Camera-type eye (tissue), 1 donor: Measurements from ENCODE around the gene SAMM50. TPM values are rescaled to one million over a fixed set of nuclear protein-coding genes. Genes with fewer than 3 reads are reported as not detected.

Source experiments
- total RNA-seq: library from RNA; depleted of rRNA; stranded (reverse); fragments of >200 nt; gene quantifications from one replicate; pipeline ENCODE4 v1.2.3, GENCODE V29; 2014

Gene SAMM50
- 47.9 TPM for total RNA-seq

DNA sequence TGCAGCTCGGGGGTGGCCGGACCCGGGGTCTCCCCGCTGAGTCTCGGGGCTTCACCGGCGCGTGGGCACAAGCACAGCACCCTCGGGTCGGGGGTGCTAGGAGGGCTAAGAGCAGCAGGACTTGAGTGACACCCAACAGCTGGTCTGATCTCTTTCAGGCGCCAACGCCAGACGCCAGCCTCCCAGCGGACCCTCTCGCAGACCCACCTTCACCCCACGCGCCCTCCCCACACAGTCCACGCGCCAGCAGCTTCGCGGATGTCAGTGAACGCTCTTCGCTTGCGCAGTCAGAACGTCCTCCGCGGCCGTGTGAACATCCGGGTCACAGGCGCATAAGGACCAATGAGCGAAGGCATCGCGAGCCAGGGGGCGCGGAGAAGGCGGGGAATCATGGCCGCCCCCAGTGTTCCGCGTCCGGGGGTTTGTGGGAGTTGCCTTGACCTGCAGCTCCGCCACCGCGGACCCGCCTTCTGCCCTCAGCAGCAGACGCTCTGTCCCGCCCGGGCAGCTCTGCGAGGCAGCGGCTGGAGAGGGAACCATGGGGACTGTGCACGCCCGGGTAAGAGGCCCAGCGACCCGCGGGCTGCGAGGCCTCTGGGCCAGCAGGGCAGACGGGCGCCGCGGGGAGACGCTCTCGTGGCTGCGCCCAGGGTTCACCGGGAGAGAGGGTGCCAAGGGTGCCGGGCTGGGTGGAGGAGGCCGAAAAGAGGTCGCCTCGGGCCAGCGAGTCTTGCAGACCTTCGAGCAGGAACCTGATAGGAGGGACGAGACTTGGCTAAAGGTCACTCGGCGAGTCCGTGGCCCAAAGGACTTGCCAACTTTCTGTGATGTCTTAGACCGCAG, at the start of gene SAMM50:
Gene SAMM50 (plus strand): TSS at position 403 of the 843 bp plus-strand sequence. CDS start 136 bp downstream, at position 539.

DNA sequence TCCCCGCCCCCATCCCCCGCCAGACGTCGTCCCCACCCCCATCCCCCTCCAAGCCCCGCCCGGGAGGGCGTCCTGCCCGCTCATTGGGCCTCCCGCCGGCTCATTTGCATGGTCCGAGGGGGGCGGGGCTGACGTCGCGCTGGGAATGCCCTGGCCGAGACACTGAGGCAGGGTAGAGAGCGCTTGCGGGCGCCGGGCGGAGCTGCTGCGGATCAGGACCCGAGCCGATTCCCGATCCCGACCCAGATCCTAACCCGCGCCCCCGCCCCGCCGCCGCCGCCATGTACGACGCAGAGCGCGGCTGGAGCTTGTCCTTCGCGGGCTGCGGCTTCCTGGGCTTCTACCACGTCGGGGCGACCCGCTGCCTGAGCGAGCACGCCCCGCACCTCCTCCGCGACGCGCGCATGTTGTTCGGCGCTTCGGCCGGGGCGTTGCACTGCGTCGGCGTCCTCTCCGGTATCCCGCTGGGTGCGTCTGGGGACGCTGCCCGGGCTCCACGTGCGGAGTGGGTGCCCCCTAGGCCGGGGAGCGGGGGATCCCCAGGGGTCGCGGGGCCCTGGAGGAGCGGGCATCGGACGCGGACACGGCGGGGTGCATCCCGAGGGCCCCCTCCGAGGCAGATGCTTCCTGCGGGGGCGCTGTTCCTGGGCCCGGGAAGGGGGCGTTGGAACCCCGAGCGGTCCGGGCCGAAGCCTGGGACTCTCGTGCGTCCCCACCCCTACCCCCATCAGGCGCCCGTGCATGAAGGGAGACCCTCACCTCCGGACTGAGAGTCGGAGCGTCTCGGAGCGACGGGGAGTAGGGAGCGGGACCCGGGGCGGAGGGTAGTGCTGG, 31.4 kb upstream of the SAMM50 start, which contains the start of gene PNPLA3:
Gene PNPLA3 (plus strand): TSS at position 175 of the 834 bp plus-strand sequence. CDS start 107 bp downstream, at position 282.

DNA sequence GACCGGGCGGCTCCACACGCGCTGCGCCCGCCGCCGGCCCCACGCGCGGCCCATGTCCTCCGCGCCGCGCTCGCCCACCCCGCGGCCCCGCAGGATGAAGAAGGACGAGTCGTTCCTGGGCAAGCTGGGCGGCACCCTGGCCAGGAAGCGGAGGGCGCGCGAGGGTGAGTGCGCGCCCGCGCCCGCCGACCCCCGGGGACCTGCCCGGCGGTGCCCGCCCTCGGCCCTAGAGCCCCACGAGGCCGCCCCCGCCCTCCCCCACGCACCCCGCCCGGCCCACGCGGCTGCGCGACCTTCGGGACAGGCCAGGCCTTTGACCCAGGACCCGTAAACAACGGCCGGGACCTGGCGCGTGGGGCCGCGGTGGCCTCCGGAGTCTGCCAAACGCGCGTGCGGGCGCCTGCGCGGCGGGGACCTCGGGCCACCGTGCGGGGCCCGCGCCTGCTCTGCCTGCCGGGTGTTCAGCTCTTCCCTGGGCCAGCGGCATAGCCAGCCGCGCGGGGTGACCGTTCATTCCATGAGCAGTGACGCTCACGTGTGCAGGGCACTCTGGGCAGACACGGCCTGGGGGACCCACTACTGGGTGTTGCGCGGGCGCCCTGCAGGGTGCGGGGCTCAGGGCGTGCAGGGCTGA, 69.2 kb downstream of the SAMM50 start, which contains the start of gene PARVB:
Gene PARVB (plus strand): TSS at position 15 of the 634 bp plus-strand sequence. CDS start 38 bp downstream, at position 53.

Other genes starting within 250 kb of the SAMM50 start
- gene EFCAB6, start 143.1 kb upstream of the SAMM50 start, total RNA-seq: 15.9 TPM
- gene SULT4A1, start 92.9 kb upstream of the SAMM50 start, total RNA-seq: 10.0 TPM
- 0.16 TPM for gene PNPLA5, start 63.4 kb upstream of the SAMM50 start, total RNA-seq
- gene PNPLA3, start 31.6 kb upstream of the SAMM50 start, total RNA-seq: 47.3 TPM
- 22.0 TPM for gene PARVB, start 68.9 kb downstream of the SAMM50 start, total RNA-seq
- 5.8 TPM for gene PARVG, start 225.5 kb downstream of the SAMM50 start, total RNA-seq